Keratinocyte (primary cell): ENCODE measurements around the gene TMEM217. TPM values are rescaled to one million over a fixed set of nuclear protein-coding genes. Genes with fewer than 3 reads are reported as not detected.

Experiments
- DNase-seq: peaks from one replicate; pipeline ENCODE4 v3.0.0-alpha.2; 2011; ENCODE audit warnings: low read depth, missing footprints, low spot score
- FAIRE-seq: peaks from 2 replicates; lab custom pipeline; 2011; peaks lifted over from hg19 to GRCh38; lab: Jason Lieb, UNC
- H2AFZ ChIP-seq: 2 replicates; pipeline ENCODE4 v1.6.0; 2012; ENCODE audit warnings: low read length, control low read depth, inconsistent platforms; ENCODE audit not compliant: control insufficient read depth
- H3K27ac ChIP-seq: 2 replicates; pipeline ENCODE4 v1.5.1; 2011; ENCODE audit warnings: low read length; ENCODE audit not compliant: control insufficient read depth, insufficient read depth
- H3K27me3 ChIP-seq: 3 replicates; pipeline ENCODE4 v1.6.0; 2011; ENCODE audit warnings: low read length; ENCODE audit not compliant: control insufficient read depth, insufficient read depth; ENCODE audit errors: extremely low read depth
- H3K36me3 ChIP-seq, 2 experiments: 2 replicates in 1 of 2; 3 replicates in 1 of 2; pipeline ENCODE4 v1.5.1; 2011; ENCODE audit warnings: low read length in 2 of 2, mild to moderate bottlenecking in 1 of 2; ENCODE audit not compliant: control insufficient read depth in 2 of 2, insufficient read depth in 2 of 2; ENCODE audit errors: extremely low read depth in 1 of 2
- H3K4me1 ChIP-seq: 3 replicates; pipeline ENCODE4 v1.5.1; 2011; ENCODE audit warnings: low read length; ENCODE audit not compliant: control insufficient read depth, insufficient read depth; ENCODE audit errors: extremely low read depth
- H3K4me2 ChIP-seq: 3 replicates; pipeline ENCODE4 v1.6.0; 2011; ENCODE audit warnings: low read depth, low read length; ENCODE audit not compliant: control insufficient read depth, insufficient read depth; ENCODE audit errors: extremely low read depth
- H3K4me3 ChIP-seq, 3 experiments: fragments of 200-600 bp in 1 of 3; sonication (generic) in 1 of 3; 2 replicates in 2 of 3; 3 replicates in 1 of 3; pipeline ENCODE4 v1.5.1; 2011 to 2016; ENCODE audit warnings: low read length in 3 of 3, mild to moderate bottlenecking in 3 of 3, control low read depth in 2 of 3, inconsistent platforms in 1 of 3, low read depth in 1 of 3, mixed read lengths in 1 of 3, mixed run types in 1 of 3, moderate library complexity in 1 of 3; ENCODE audit not compliant: control insufficient read depth in 2 of 3, insufficient read depth in 2 of 3; ENCODE audit errors: extremely low read depth in 1 of 3
- H3K79me2 ChIP-seq: 2 replicates; pipeline ENCODE4 v1.6.0; 2012; ENCODE audit warnings: low read length; ENCODE audit not compliant: control insufficient read depth, insufficient read depth
- H3K9ac ChIP-seq: 3 replicates; pipeline ENCODE4 v1.6.0; 2011; ENCODE audit warnings: low read length; ENCODE audit not compliant: control insufficient read depth, insufficient read depth; ENCODE audit errors: extremely low read depth
- H3K9me1 ChIP-seq: 3 replicates; pipeline ENCODE4 v1.6.0; 2011; ENCODE audit warnings: low read length; ENCODE audit not compliant: control insufficient read depth, insufficient read depth; ENCODE audit errors: extremely low read depth
- H3K9me3 ChIP-seq: 2 replicates; pipeline ENCODE4 v1.5.1; 2012; ENCODE audit warnings: low read depth, low read length; ENCODE audit not compliant: control insufficient read depth
- H4K20me1 ChIP-seq: 3 replicates; pipeline ENCODE4 v1.6.0; 2011; ENCODE audit warnings: low read length; ENCODE audit not compliant: control insufficient read depth, insufficient read depth; ENCODE audit errors: extremely low read depth
- CTCF ChIP-seq, 3 experiments: IDR thresholded peaks in 1 of 3; conservative IDR thresholded peaks in 1 of 3; optimal IDR thresholded peaks in 1 of 3; 2 replicates in 2 of 3; 3 replicates in 1 of 3; pipeline versions ENCODE3 to v1.5.1; 2011; ENCODE audit warnings: low read length in 3 of 3, mild to moderate bottlenecking in 3 of 3, moderate library complexity in 2 of 3, control low read depth in 1 of 3, inconsistent platforms in 1 of 3; ENCODE audit not compliant: insufficient read depth in 2 of 3; ENCODE audit errors: extremely low read depth in 1 of 3
- EZH2 ChIP-seq: IDR thresholded peaks from one replicate; pipeline ENCODE4 v1.6.1; 2012; ENCODE audit warnings: inconsistent platforms, mild to moderate bottlenecking, low read length, moderate library complexity
- dilution Hi-C: fragments of 300-500 bp; cut with MboI; formaldehyde crosslinking; loops from one replicate; pipeline ENCODE4 v1.7.0; 2020; ENCODE audit warnings: low sequenced_read_pairs; ENCODE audit not compliant: extremely low pct_ligation_motif_present
- polyA plus RNA-seq, 5 experiments: library from polyadenylated mRNA; depleted of rRNA in 3 of 5; stranded (reverse) in 3 of 5; stranded (forward) in 1 of 5; unstranded in 1 of 5; fragments of >200 nt; gene quantifications; 1 replicate in 1 of 5; 2 replicates in 3 of 5; 3 replicates in 1 of 5; pipeline versions ENCODE4 v1.2.1 to v1.2.3, GENCODE V29; 2011 to 2012; ENCODE audit warnings: missing spikeins in 2 of 5, low read depth in 1 of 5, low replicate concordance in 1 of 5

TMEM217 gene
- polyA plus RNA-seq, 1 donor (not counting 4 experiments of a cell fraction or from before 2014, with no cell fraction given): 0.80 TPM

- dilution Hi-C loops: no loop called here
- H4K20me1 ChIP-seq: peaks cover 2% of the 10 kb centered on the region
- FAIRE-seq: no peak
Observed at GRCh38 chr6:37277001-37277409, 19.1 kb upstream of the TMEM217 start.

GRCh38 chr6:37275350-37275749 is 17.4 kb upstream of the TMEM217 start:
- no peaks in the 10 kb centered on the region for H3K27me3 ChIP-seq
- dilution Hi-C loops: no loop called here
- no peak overlapping the region for H3K4me3 ChIP-seq
- H3K4me1 ChIP-seq: peaks cover 5% of the 10 kb centered on the region
- no peaks in the 10 kb centered on the region for H3K9me1 ChIP-seq
- H3K9ac ChIP-seq: no peak overlapping the region
- no peak for DNase-seq
- no peak overlapping the region for H2AFZ ChIP-seq
- peaks cover 40% of the 10 kb centered on the region for H3K79me2 ChIP-seq
- peaks cover 2% of the 10 kb centered on the region for H4K20me1 ChIP-seq
- no peak overlapping the region for H3K27ac ChIP-seq
- H3K9me3 ChIP-seq: no peaks in the 10 kb centered on the region
- H3K36me3 ChIP-seq: peaks cover 7 to 10% of the 10 kb centered on the region in 2 experiments
- TF ChIP-seq EZH2 (no peak), CTCF (optimal IDR thresholded peaks at IDR 0.05 in 1 of 3, IDR thresholded peaks at IDR 0.05 in 1 of 3, conservative IDR thresholded peaks at IDR 0.05 in 1 of 3; ENCODE audit: extremely low read depth in 1 of 3, insufficient read depth in 2 of 3, low read length in 3 of 3) (no peak)
- H3K4me2 ChIP-seq: no peak overlapping the region
- FAIRE-seq: no peak

More at GRCh38 chr6:37277001-37277409, 19.1 kb upstream of the TMEM217 start:
- H3K4me3 ChIP-seq: no peak overlapping the region
- peaks cover 34% of the 10 kb centered on the region for H3K79me2 ChIP-seq
- no peaks in the 10 kb centered on the region for H3K27me3 ChIP-seq
- no peak for TF ChIP-seq CTCF (optimal IDR thresholded peaks at IDR 0.05 in 1 of 3, IDR thresholded peaks at IDR 0.05 in 1 of 3, conservative IDR thresholded peaks at IDR 0.05 in 1 of 3; ENCODE audit: extremely low read depth in 1 of 3, insufficient read depth in 2 of 3, low read length in 3 of 3)
- no peak for TF ChIP-seq EZH2
- H3K9ac ChIP-seq: no peak overlapping the region
- no peak overlapping the region for H3K27ac ChIP-seq
- H3K36me3 ChIP-seq: peaks cover 1 to 8% of the 10 kb centered on the region in 2 experiments
- no peak overlapping the region for H2AFZ ChIP-seq
- peaks cover 5% of the 10 kb centered on the region for H3K4me1 ChIP-seq
- DNase-seq: no peak
- no peak overlapping the region for H3K4me2 ChIP-seq
- no peaks in the 10 kb centered on the region for H3K9me3 ChIP-seq
- no peaks in the 10 kb centered on the region for H3K9me1 ChIP-seq
